PC-9 (cell line): ENCODE measurements around the gene INPP5A. TPM values are rescaled to one million over a fixed set of nuclear protein-coding genes. Genes with fewer than 3 reads are reported as not detected.

Experiments
- BruUV-seq: library from RNA; stranded (reverse); fragments of 400-500 nt; replicated peaks from 2 replicates; lab custom pipeline; 2021; lab: Mats Ljungman, UMichigan
- CTCF ChIA-PET: fragments of 300-600 bp; sonication (Branson Sonifier 250); formaldehyde crosslinking; loops from one replicate; lab custom pipeline; 2022; ENCODE audit warnings: antibody characterized with exemption; lab: Charles Lee
- POLR2A ChIA-PET: fragments of 300-600 bp; sonication (Branson Sonifier 250); formaldehyde crosslinking; loops from one replicate; lab custom pipeline; 2022; ENCODE audit warnings: antibody characterized with exemption; ENCODE audit not compliant: unreplicated experiment; lab: Charles Lee
- DNase-seq, 2 experiments: peaks; one replicate each; pipeline versions ENCODE4 v3.0.0 to v3.0.0-alpha.2; 2015 to 2022; ENCODE audit warnings: mixed read lengths in 1 of 2
- H2AFZ ChIP-seq: fragments of 200-600 bp; sonication (generic); 2 replicates; pipeline ENCODE4 v1.8.1; 2017; ENCODE audit warnings: antibody characterized with exemption
- H3F3A ChIP-seq: fragments of 200-600 bp; sonication (generic); 2 replicates; pipeline ENCODE4 v1.8.1; 2017; ENCODE audit warnings: antibody characterized with exemption, mild to moderate bottlenecking, low read depth; ENCODE audit not compliant: insufficient read depth
- H3K27ac ChIP-seq: fragments of 200-600 bp; sonication (generic); 2 replicates; pipeline ENCODE4 v1.6.1; 2016; ENCODE audit warnings: mixed run types
- H3K27me3 ChIP-seq: fragments of 200-600 bp; sonication (generic); 2 replicates; pipeline ENCODE4 v1.6.1; 2016; ENCODE audit warnings: low read depth, mixed run types; ENCODE audit not compliant: insufficient read depth
- H3K36me3 ChIP-seq: fragments of 200-600 bp; sonication (generic); 2 replicates; pipeline ENCODE4 v1.6.1; 2016; ENCODE audit warnings: low read depth, mixed run types
- H3K4me1 ChIP-seq: fragments of 200-600 bp; sonication (generic); replicated peaks from 2 replicates; pipeline ENCODE4 v1.6.1; 2016; ENCODE audit warnings: mixed run types; ENCODE audit not compliant: insufficient read depth
- H3K4me2 ChIP-seq: fragments of 200-600 bp; sonication (generic); 2 replicates; pipeline ENCODE4 v1.6.1; 2017; ENCODE audit warnings: mixed run types
- H3K4me3 ChIP-seq: fragments of 200-600 bp; sonication (generic); 2 replicates; pipeline ENCODE4 v1.6.1; 2016; ENCODE audit warnings: mixed run types
- H3K79me2 ChIP-seq: fragments of 200-600 bp; sonication (generic); 2 replicates; pipeline ENCODE4 v1.6.1; 2017; ENCODE audit warnings: low read depth, mixed run types
- H3K9me2 ChIP-seq: fragments of 200-600 bp; sonication (generic); 2 replicates; pipeline ENCODE4 v1.8.1; 2017; ENCODE audit warnings: mild to moderate bottlenecking; ENCODE audit not compliant: insufficient read depth
- H3K9me3 ChIP-seq: fragments of 200-600 bp; sonication (generic); 2 replicates; pipeline ENCODE4 v1.8.1; 2016; ENCODE audit warnings: low read depth; ENCODE audit not compliant: insufficient read depth
- H4K20me1 ChIP-seq: fragments of 200-600 bp; sonication (generic); 2 replicates; pipeline ENCODE4 v1.8.1; 2017; ENCODE audit not compliant: insufficient read depth
- EZH2 ChIP-seq: fragments of 200-600 bp; sonication (generic); IDR thresholded peaks from 2 replicates; pipeline ENCODE4 v1.8.0; 2017; ENCODE audit warnings: antibody characterized with exemption, low read depth
- intact Hi-C: fragments of 100-400 bp; cut with micrococcal nuclease; formaldehyde crosslinking; loops from one replicate; pipeline ENCODE4 v1.10.0; 2022; ENCODE audit not compliant: unreplicated experiment
- total RNA-seq: library from RNA; stranded (reverse); gene quantifications from 2 replicates; pipeline ENCODE4 v1.2.3, GENCODE V29; 2021
- TF ChIP-seq, protein P1 (sequence below): fragments of 200-600 bp; sonication (generic); conservative IDR thresholded peaks from 2 replicates; pipeline ENCODE4 v1.6.1; 2017; ENCODE audit warnings: mixed run types, antibody characterized with exemption, mild to moderate bottlenecking, moderate library complexity

The INPP5A gene
- total RNA-seq, 1 experiment from 2014 or later, result 18.4 TPM

DNA sequence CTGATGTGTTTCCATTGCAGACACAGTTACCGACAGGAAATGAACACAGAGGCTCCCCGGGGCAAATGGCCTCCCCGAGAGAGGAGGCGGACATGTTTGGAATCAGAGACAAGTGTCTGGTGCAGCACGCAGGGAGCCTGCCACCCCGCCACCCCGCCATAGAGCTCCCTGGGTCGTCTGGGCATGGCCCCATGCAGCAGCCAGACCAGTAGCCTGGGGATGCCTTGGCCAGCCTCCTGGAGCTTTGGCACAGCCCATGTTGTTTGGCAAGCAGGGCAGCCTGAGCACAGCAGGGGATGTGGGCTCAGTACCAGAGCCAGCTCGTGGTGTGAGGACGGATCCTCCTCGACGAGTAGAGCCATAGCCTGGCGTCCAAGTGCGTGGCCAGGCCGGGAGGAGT, 167.6 kb downstream of the INPP5A start:
- H3K79me2 ChIP-seq, result no peaks in the 10 kb centered on the region
- no peak overlapping the region for H2AFZ ChIP-seq
- BruUV-seq, result no TSS peak
- POLR2A ChIA-PET, result no interaction called here
- H3K9me3 ChIP-seq, result no peaks in the 10 kb centered on the region
- no peak overlapping the region for H3K4me3 ChIP-seq
- no peak overlapping the region for H3K4me2 ChIP-seq
- TF ChIP-seq, protein P1, sequence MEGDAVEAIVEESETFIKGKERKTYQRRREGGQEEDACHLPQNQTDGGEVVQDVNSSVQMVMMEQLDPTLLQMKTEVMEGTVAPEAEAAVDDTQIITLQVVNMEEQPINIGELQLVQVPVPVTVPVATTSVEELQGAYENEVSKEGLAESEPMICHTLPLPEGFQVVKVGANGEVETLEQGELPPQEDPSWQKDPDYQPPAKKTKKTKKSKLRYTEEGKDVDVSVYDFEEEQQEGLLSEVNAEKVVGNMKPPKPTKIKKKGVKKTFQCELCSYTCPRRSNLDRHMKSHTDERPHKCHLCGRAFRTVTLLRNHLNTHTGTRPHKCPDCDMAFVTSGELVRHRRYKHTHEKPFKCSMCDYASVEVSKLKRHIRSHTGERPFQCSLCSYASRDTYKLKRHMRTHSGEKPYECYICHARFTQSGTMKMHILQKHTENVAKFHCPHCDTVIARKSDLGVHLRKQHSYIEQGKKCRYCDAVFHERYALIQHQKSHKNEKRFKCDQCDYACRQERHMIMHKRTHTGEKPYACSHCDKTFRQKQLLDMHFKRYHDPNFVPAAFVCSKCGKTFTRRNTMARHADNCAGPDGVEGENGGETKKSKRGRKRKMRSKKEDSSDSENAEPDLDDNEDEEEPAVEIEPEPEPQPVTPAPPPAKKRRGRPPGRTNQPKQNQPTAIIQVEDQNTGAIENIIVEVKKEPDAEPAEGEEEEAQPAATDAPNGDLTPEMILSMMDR, result no peak
- TF ChIP-seq EZH2, result no peak
- no peaks in the 10 kb centered on the region for H3K9me2 ChIP-seq
- no peaks in the 10 kb centered on the region for H3K36me3 ChIP-seq
- no peaks in the 10 kb centered on the region for H3K4me1 ChIP-seq
- no peaks in the 10 kb centered on the region for H3K27me3 ChIP-seq
- no peak for DNase-seq
- CTCF ChIA-PET, result no interaction called here
- H3K27ac ChIP-seq, result no peak overlapping the region
- no peaks in the 10 kb centered on the region for H4K20me1 ChIP-seq
- intact Hi-C loops, result no loop called here
- no peaks in the 10 kb centered on the region for H3F3A ChIP-seq

DNA sequence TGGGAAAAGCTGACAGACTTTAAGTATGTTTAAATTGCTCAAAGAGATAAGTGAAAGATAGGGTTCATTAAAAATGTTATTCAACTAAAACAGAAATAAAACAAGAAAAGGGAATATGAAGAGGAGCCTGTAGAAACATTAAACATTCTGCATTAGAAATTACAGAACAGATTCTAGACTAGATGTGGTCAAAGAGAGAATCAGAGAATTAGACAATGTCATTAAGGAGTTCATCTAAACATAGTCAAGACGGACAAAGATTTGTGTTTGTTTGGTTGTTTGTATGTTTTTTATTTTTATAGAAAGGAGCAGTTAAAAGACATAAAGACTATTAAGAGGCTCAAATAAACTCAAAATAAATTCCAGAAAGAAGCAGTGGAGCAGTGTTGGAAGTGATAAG, 168.4 kb downstream of the INPP5A start:
- Histone ChIP-seq H4K20me1 (no peaks in the 10 kb centered on the region), H3K9me2 (no peaks in the 10 kb centered on the region), H3K9me3 (no peaks in the 10 kb centered on the region), H3K27ac (no peak overlapping the region), H3K4me2 (no peak overlapping the region), H2AFZ (no peak overlapping the region), H3K27me3 (no peaks in the 10 kb centered on the region), H3K4me3 (no peak overlapping the region), H3F3A (no peaks in the 10 kb centered on the region), H3K4me1 (no peaks in the 10 kb centered on the region), H3K79me2 (no peaks in the 10 kb centered on the region), H3K36me3 (no peaks in the 10 kb centered on the region)
- intact Hi-C loops, result no loop called here
- DNase-seq, result no peak
- no TSS peak for BruUV-seq
- POLR2A ChIA-PET, result no interaction called here
- TF ChIP-seq EZH2, result no peak
- TF ChIP-seq, protein P1, result no peak
- CTCF ChIA-PET, result no interaction called here

- Histone ChIP-seq H3K9me3 (no peaks in the 10 kb centered on the region), H3K36me3 (no peaks in the 10 kb centered on the region), H3F3A (no peaks in the 10 kb centered on the region), H3K27ac (no peak overlapping the region), H4K20me1 (no peaks in the 10 kb centered on the region), H3K79me2 (no peaks in the 10 kb centered on the region), H2AFZ (no peak overlapping the region), H3K4me2 (no peak overlapping the region), H3K9me2 (no peaks in the 10 kb centered on the region), H3K27me3 (no peaks in the 10 kb centered on the region), H3K4me1 (no peaks in the 10 kb centered on the region), H3K4me3 (no peak overlapping the region)
- BruUV-seq, result no TSS peak
- TF ChIP-seq EZH2, result no peak
- TF ChIP-seq, protein P1, result no peak
- ChIA-PET CTCF (no interaction called here), POLR2A (no interaction called here)
- no peak for DNase-seq
- intact Hi-C loops, result no loop called here
These were observed 169.1 kb downstream of the INPP5A start for GRCh38 chr10:132706701-132707100.
